GM04503 (cell line): ENCODE measurements around the gene LYPD5.

Source experiments
- DNase-seq: peaks from one replicate; pipeline ENCODE4 v3.0.0-alpha.2; 2012; ENCODE audit warnings: low read depth

LYPD5 gene

GRCh38 chr19:43804432-43804831, 2.2 kb upstream of the LYPD5 start:
- no peak for DNase-seq

GRCh38 chr19:43799502-43800142, 2.6 kb downstream of the LYPD5 start:
- no peak for DNase-seq

GRCh38 chr19:43798546-43799409, 3.5 kb downstream of the LYPD5 start:
- no peak for DNase-seq

GRCh38 chr19:43798026-43798545, 4.2 kb downstream of the LYPD5 start:
- DNase-seq: no peak

- no peak for DNase-seq
Measured at GRCh38 chr19:43797556-43797955, 4.7 kb downstream of the LYPD5 start.

- DNase-seq: no peak
Measured at GRCh38 chr19:43797118-43797517, 5.1 kb downstream of the LYPD5 start.

GRCh38 chr19:43790587-43790986, 11.7 kb downstream of the LYPD5 start:
- DNase-seq: no peak

GRCh38 chr19:43789029-43789428, 13.2 kb downstream of the LYPD5 start:
- DNase-seq: no peak

GRCh38 chr19:43786665-43787064, 15.6 kb downstream of the LYPD5 start:
- DNase-seq: no peak

- DNase-seq: no peak
Measured at GRCh38 chr19:43784981-43785808, 17.1 kb downstream of the LYPD5 start.

- DNase-seq: no peak
Measured at GRCh38 chr19:43784241-43784980, 17.8 kb downstream of the LYPD5 start.

- no peak for DNase-seq
Measured at GRCh38 chr19:43783636-43784035, 18.6 kb downstream of the LYPD5 start.

- no peak for DNase-seq
Measured at GRCh38 chr19:43782689-43783231, 19.5 kb downstream of the LYPD5 start.

- no peak for DNase-seq
Measured at GRCh38 chr19:43782311-43782660, 20.0 kb downstream of the LYPD5 start.

- no peak for DNase-seq
Measured at GRCh38 chr19:43781630-43782310, 20.5 kb downstream of the LYPD5 start.

GRCh38 chr19:43780706-43781525, 21.3 kb downstream of the LYPD5 start, which contains the start of gene KCNN4:
Gene KCNN4 (minus strand): TSS chr19:43780973. CDS start chr19:43780861, 112 bp downstream.
- no peak for DNase-seq

GRCh38 chr19:43779820-43780219, 22.4 kb downstream of the LYPD5 start:
- no peak for DNase-seq

GRCh38 chr19:43779147-43779819, 23.0 kb downstream of the LYPD5 start:
- no peak for DNase-seq

- DNase-seq: no peak
Measured at GRCh38 chr19:43778651-43779050, 23.6 kb downstream of the LYPD5 start.
